ENCODE data around the gene MACROH2A1. TPM values are rescaled to one million over a fixed set of nuclear protein-coding genes. Genes with fewer than 3 reads are reported as not detected.

The MACROH2A1 gene
- total RNA-seq, 1 experiment from 2014 or later: 566 TPM

DNA sequence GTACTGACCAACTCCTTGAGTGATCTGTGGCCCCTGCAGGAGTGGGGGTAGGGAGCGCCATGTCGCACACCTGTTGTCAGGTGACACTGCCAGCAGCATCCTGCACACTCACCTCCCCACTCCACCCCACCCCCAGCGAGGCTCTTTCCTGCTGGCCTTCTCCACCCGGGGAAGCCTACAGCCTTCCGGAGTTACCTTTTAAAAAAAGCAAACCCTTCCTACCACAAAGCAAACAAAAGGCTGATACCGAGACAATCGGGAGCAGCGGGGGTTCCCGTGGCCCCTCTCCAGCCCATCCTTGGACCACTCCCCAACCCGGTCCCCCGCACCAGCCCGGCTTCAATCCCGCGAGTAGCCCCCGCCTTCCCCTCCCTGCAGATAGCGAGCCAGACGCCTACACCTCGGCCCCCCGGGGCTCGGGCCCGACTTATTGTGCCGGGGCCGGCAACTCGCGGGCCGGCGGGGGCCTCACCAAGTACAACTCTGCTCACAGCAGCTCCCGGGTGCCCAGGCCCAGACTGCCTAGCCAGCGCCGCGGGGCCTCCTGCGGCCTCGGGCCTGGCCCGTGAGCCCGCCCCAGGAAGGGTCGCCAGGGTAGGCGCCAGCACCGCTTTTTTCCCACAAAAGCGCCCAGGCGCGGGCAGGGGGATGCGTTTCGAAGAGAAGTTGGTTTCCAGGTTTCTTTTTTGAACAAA, 724 bp downstream of the MACROH2A1 start:
- peak; percentile 75 for DNase-seq (ENCODE audit: low spot score)

DNA sequence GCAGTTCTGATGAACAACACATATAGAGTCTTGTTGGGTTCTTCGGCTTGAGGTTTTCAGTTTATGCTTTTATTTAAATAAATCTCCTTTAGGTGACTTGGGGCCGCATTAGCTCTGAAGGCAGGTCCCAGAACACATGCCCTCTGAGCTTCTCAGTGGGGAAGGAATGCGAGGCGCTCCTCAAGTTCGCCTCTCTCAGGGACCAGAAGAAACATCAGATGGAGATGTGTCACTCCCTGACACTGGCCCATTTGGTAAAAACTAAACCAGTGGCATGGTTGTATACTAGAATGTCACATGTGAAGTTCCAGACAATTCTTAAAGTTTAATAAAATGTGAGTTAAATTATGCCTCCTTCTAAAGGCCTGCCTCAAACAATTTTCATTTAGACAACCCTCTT, 1.9 kb downstream of the MACROH2A1 start:
- no peak for DNase-seq (ENCODE audit: low spot score)

DNA sequence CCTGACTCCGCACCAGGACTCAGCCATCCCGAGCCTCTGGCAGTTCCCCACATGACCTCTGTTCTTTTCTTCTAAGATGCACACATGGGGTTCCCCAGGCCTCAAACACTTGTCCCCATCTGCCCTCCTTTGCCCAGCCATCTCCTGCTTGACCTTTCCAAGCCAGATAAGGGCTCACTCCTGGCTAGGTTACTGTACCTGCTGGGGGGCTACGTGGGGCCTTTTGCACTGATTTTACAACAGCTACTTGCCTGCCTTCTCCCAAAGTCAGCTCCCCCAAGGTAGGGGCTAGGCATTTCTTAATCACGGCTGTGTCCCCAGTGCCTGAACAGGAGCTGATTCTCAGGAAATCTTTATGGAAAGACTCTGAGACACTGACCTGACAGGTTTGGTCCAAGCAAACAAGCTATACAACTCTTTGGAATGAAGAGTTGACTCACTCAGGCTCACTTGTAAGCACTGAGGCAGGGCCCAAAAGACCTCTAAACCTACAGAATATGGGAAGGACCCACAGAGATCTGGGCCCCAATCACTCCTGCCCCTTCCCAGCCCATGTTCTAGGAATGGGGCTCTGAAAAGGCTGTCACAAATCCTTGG, 2.5 kb downstream of the MACROH2A1 start:
- DNase-seq (ENCODE audit: low spot score): no peak

DNA sequence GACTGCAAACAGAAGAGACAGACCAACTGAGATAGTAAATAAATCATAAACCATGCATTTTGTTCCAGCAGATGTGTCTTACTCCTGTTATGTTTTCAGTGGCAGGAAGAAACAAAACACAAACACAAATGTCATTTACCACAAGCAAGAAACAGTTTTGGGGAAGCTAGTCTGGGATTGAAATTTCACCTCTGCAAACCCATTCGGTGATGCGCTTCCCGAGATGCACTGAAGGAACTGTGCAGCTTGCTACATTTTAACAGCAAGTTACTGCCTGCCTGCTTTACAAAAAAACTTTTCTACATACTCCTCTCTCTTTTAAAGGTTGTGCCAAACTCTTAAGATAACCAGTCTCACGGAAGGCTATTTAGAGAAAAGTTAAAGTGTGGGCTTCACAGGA, 3.2 kb downstream of the MACROH2A1 start:
- DNase-seq (ENCODE audit: low spot score): no peak

DNA sequence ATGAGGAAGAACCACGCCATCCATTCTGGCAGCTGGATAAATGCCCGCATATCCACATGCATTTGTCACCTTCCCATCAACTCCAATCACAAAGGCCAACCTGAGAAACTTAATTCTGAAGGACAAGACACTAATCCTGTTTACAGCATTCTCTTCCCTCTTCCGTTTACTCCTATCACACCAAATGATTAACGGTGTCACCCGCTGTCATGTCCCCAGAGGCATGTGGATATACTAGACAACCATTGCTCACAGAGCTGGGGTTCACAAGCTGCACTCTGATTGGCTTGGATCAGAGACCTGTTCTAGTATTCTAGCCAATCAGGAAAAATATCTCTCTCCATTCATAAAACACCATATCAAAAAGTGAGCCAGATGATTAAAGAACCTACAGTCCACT, 3.6 kb downstream of the MACROH2A1 start:
- no peak for DNase-seq (ENCODE audit: low spot score)

DNA sequence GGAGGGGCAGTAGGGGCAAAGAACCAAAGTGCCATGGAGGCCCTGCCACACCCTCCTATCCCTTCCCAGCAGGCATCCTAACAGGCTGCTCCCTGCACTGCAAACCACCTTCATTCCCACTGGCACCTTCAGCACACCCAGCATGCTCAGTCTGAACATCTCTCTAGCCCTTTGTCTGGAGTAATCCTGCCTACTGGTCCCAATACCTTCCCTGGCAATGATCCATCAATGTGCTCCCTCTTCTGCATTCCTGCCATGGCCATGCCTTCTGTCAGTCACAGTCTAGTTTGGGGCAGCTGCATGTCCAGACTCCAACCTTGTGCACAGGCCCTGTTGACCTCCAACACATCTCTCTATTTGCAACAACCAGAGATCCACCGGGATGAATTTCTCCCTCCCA, 4.9 kb downstream of the MACROH2A1 start:
- DNase-seq (ENCODE audit: low spot score): no peak

DNA sequence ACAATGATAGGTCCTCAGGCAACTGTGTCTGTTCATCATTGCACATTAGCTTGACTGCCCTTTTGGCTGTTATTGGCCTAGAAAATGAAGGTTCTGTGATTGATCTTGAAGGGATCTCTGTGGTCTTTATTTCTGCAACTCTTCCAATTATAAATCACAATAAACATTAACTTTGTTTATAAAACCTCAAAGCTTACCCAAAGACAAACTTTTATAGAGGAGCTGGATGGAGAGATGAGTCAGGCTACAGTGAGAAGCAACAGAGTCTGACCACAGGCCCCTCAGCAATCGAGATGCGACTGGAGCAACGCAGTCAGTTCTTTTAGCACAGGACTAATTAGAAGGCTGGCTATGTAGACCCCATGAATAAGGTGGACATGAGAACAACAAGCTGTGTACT, 5.3 kb downstream of the MACROH2A1 start:
- no peak for DNase-seq (ENCODE audit: low spot score)

DNA sequence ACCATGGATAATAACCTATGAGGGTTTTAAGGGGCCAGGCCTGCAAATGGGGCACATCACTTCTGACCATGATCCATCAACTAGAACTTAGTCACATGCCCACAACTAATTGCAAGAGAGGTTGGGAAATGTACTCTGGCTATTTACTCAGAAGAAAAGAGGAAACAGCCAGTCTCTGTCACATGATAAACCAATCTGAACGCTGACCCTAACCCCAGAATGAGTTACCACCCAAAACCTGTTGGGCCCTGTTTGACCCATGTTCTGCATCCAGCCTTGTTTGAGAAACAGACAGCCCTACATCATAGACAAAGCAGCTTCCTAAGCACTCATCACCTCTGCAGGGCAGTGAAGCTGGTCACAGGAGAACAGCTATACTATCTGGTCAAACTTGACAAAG, 5.8 kb downstream of the MACROH2A1 start:
- DNase-seq (ENCODE audit: low spot score): no peak

DNA sequence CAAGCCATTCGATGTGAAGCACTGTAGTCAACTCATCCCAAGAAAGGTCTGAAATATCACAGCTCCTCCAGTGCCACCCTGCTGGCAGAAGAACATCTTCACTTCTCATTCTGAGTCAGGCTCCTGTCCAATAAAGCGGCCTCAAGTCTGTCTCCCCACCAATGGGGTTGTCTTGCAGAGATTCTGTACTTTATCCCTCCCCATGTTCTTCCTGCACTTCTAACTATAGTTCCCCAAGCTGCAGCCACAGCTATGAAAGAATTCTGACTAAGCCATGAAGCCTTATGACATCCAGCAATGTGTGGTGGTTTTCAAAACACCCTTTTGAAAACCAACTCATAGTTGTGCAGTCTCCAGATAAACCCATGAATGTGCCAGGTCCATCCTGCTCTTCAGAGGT, 6.8 kb downstream of the MACROH2A1 start:
- no peak for DNase-seq (ENCODE audit: low spot score)

DNA sequence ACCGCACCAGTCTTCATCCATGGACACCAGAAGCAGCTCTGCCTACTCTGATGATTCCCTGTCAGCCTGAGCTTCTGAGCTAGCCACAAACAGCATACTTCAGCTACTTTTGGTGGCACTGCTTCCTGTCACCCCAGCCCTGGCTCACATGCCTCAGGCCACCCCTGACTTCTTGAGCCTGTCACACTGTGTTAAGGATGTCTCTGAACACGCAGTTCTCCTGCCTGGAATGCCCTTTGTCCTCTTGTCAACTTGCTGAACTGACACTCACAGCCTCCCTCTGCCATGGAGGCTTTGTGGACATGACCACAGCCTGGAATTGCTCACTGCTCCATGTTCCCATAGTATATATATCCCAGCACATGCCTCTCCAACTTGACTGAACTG, 7.2 kb downstream of the MACROH2A1 start:
- no peak for DNase-seq (ENCODE audit: low spot score)

DNA sequence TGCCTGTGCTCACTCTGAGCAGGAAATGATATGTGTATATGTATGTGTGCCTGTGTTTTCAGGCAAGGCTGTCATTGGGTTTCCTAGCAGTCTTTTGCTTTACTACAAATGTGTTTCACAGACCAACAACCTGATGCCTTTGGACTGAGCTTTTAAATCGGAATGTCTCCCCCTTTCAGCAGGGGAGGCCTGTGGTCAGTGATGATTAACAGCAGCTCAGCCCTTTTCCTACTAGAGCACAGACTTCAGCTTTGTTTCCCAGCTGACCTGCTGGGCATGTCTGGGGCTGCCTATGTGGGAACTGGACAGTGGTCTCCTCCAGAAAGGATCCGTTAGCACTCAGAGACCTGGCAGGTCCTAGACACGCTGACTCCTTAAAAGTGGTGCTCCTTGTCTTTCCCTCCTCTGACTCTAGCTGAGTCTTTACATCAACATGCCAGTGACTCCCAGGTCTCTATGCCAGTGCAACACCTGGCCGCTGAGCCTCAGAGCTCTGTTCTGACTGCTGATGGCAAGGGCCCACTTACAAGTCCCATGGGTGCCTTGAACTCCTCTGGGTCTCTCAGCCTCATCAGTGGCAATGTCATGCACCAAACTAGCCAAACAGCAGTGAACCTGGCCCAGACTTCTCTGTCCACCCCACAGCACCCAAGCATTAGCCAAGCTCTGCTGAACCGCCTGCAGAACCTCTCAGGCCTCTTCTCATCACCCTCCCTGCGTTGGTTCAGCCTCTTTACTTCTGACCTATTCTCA, 7.7 kb downstream of the MACROH2A1 start:
- DNase-seq (ENCODE audit: low spot score): no peak

DNA sequence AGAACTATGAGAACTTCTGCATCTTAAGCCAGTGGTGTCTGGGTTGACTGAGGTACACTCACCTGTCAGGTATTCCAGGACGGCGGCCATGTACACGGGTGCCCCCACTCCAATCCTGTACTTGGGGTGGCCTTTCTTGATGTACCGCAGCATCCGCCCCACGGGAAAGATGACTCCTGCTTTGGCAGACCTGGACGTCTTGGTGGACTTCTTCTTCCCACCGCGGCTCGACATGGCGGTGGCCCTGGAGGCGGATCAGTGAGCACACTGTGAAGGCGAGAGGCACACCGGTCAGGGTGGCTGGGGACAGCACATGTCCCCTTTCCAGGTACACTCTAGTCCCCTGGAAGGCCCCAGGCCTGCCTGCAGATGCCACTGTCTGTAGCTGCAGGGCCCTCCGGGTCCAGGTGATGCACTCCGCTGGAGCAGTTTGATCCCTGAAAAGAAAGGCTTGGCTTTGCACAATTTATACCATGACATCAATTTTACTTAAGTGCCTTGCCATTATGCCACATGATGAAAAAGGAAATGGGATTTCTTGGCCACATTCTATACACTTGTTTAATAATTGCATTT, 10.1 kb downstream of the MACROH2A1 start:
- DNase-seq (ENCODE audit: low spot score): no peak

DNA sequence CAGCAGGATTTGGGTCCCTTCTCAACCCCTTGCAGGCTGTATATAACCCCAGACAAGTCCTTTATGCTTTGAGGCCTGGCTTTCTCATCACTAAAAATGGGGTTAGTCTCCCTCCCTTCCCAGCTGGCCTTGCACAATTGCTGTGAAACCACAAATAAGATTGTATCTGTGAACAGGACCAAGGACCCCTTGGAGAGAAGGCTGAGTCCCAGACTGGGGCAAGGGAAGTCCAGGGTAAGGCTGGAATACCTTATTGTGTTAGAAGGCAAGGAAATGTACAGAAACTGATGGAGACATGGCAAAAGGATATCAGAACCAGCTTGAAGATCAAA, 11.4 kb downstream of the MACROH2A1 start:
- no peak for DNase-seq (ENCODE audit: low spot score)

DNA sequence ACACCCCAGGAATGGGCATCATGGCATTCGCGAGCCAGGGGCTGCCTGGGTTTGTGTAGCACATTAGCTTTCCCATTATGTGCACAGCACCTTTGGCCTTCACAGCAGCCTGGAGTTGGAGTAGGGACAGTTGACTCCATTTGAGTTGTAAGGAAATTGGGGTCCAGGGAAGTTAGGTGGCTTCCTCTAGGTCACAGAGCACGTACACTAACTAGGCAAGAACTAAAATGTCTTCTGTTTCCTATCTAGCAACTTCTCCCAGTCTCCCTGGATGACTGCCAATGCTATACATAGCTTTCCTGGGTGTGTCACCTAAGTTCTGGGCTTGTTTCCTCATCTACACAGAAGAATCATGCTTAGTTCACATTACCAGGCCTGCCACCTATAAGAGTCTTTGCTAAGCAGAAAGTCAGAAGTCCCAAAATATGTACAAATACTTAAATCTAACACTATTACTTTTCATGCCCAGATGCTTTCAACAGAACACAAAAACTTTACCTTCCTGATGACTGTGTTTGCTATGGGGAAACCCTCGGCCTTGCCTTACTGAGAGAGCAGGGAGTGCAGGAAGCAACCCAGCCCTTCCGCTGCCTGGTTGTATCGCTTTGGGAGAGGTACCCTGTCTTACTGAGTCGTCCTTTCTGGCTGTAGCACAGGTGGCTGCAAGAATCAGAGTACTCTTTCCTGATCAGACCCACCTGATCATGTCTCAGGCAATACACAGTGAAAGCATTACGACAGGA, 12.0 kb downstream of the MACROH2A1 start:
- peak; percentile 93 for DNase-seq (ENCODE audit: low spot score)

DNA sequence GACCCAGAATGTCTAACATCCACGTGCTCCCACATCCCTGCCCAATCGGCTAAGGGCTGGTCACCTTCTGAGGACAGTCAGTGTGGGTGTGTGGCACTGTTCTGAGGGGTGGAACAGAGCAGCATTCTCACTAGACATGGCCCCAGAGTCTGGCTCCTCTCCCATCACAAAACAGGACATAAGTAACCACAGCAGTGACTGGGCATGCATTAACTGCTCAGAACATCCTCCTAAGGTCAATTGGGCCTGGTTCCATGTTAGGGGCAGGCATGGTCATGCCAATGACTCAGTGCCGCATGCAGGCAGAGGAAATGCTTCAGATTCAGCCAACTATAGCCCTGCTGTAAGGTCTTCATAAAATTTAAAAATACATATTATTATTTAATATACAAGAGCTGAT, 12.9 kb downstream of the MACROH2A1 start:
- no peak for DNase-seq (ENCODE audit: low spot score)

DNA sequence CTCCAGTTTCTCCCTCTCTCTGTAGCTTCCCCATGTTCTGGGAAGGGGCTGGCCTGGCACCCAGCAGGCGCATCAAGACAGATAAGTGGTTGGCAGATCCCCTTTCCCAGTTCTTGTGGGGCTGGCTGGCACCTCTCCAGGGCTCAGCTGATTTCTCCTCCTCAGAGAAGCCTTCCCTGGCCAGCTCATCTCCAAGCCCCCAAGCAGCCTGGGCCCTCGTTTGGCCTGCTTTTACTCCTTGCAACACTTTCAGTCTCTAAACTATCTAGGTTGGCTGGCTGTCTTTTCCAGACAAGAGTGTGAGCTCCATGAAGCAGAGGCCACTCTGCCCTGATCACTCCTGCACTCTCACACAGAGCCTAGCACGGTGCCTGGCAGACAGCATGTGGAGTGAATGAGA, 13.5 kb downstream of the MACROH2A1 start:
- no peak for DNase-seq (ENCODE audit: low spot score)

DNA sequence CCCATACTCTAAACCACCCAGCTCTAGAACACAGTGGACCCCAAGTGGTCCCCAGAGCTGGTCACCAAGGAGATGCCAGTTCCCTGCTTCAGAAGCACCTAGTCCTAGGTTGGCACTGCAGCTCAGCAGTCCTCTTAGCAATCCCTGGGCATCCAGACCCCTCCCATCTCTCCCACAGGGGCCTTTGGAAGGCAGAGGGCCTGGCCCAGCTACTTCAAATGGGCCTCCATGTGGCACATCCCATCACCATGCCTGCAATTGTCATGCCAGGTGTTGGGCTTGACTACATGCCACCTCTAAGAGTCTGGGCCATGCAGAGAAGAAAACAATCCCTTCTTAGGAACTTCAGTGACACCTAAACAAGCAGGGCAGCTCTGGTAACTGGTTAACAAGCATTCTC, 14.1 kb downstream of the MACROH2A1 start:
- DNase-seq (ENCODE audit: low spot score): no peak

DNA sequence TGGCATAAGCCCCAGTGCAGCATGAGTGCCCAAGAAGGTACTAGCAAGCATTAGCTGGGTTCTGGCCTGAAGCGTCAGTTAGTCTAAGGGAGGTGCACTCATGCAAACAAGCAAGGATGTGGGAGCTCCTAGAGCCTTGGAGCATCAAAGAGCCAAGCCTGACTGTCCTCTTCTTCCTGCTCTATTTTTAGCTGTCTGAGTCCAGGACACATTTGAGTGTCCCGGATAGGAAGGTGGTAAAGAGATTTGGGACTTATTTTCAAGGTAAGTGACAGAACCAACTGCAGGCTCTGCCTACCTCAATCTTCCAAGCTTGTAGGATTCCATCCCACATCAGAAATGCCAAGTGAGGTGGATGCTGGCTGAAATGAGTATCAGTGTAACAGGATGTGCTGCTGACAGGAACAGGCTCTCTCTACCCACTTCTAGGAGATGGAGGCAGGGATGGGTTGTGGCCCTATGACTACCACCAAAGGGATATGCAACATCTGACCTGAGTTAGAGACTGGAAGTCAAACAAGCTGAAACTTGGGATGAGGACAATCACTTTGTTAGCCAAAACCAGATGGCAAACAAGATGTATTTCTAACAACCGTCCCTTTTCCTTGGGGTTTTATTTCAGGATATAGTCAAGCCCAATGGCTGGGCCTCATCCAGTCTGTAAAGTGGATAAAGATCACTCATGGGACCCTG, 15.1 kb downstream of the MACROH2A1 start:
- no peak for DNase-seq (ENCODE audit: low spot score)

DNA sequence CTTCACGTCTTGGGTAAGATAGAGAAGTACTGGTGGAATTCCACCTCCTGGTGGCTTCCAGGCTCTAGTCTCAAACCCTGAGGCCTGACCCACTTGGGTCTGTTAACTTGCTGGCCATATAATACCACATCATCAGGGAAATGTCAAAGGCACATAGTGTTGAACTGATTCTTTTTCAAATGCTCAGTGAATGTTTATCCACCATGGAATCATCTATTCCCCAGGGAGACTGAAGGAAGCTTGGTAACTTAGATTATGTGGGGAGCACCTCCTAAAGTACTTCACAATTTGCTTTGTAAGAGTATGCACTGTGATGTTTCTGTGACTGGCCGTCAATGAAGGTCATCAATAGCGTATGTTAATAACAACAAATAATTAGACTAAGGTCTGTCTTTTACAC, 16.1 kb downstream of the MACROH2A1 start:
- DNase-seq (ENCODE audit: low spot score): no peak

DNA sequence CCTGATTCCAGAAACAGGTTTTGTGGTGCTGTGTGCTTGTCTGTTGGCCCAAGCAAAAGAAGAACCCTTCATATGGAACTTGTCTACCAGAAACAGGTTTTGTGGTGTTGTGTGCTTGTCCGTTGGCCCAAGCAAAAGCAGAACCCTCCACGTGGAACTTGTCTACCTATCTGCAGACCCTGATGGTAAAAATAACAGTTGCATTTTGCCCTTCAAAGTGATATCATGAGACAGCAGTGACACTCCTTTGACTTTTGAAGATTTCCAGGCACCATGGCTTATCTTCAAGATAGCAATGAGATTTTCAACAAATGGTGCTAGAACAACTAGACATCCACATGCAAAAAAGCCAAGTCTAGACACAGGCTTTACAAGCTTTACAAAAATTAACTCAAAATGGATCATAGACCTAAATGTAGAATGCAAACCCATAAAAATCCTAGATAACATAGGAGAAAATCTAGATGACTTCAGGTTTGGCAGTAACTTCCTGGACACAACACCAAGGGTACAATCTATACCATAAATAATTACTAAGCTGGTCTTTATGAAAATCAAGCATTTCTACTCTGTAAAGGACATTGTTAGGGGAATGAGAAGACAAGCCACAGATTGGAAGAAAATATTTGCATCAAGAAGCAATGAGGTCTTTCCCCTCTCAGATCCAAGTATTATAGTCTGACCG, 16.8 kb downstream of the MACROH2A1 start:
- DNase-seq (ENCODE audit: low spot score): no peak
